Smooth muscle cell of the umbilical artery (primary cell): ENCODE data around the gene FAM135A. TPM values are rescaled to one million over a fixed set of nuclear protein-coding genes. Genes with fewer than 3 reads are reported as not detected.

Experiments
- total RNA-seq: library from RNA; depleted of rRNA; stranded (reverse); fragments of >200 nt; gene quantifications from 2 replicates; pipeline ENCODE4 v1.2.3, GENCODE V29; 2014

FAM135A gene
- total RNA-seq, result 10.7 and 14.2 TPM in 2 replicates

DNA sequence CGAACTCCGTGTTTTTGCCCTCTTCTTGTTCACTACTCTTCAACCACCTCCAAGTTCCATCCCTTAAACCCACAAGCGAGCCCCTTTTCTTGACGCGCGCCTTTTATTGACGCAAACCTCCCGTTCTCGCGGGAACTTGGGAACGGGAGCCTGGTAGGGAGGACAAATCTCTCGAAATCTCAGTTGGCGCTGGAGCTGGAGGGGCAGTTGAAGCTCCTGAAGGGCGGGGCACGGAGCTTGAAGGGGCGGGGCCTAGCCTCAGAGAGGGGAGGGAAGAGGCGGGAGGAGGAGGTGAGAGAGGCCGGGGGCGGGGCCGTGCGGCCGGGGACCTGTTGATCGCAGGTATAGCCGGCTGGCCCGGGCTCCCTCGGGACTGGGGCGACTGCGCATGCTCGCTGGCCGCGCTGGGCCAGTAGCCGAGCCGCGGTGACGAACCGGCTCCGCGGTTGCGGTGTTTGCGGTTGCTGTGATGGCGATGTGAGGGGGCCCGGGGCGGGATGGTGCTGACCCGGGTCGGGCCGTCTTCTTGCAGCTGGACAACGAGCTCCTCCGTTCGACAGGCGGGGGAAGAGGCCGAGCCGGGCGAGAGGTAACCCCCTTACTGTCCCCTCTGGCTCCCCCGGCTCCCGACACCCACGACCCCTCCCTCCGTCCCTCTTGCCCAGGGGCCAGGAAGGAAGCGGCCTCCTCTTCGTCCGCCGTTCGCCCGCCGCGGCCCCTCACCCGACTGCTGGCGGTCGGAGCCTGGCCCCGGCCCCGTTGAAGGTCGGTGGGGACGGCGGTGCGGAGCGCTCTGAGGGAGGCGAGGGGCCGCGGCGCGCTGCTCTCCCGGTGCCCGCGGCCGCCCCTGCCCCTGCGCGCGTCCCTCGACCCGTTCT lies at the start of gene FAM135A:
Gene FAM135A (plus strand): TSS at position 395 of the 878 bp plus-strand sequence. CDS start 14,835 bp downstream, outside the sequence.

DNA sequence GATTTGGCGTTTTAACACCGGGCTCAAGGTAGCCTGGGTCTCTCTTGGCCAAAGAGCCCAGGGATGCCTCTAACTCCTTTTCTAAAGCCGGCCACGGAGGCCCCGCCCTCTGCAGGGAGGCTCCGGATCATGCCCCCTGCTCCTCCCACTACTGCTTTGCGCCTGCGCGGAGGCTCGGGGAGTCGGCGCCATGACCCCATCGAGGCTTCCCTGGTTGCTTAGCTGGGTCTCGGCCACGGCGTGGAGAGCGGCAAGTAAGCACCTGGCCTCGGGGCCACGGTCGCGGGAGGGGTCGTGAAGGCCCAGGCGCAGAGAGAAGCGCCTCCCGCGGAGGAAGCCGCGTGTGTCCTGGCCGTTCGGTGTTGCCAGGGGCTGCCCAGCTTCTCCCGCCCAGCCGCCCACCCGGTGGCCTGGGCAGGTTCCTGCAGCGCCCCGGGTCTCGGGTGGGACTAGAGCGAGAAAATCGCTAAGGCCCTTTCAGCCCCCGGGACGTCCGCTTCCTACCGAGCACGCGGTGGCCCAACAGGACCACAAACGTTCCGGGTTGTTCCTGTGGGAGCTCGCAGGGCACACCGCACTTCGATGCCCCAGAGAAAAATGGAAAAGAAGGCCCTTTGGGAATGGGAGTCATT lies 153.6 kb downstream of the FAM135A start, which contains the start of gene SDHAF4:
Gene SDHAF4 (plus strand): TSS at position 180 of the 632 bp plus-strand sequence. CDS start 11 bp downstream, at position 191.

Other genes with a start within 250 kb of the FAM135A start
- not detected in 2 replicates for gene COL9A1, start 110.4 kb upstream of the FAM135A start, total RNA-seq
- gene SDHAF4, start 153.4 kb downstream of the FAM135A start, total RNA-seq, result 3.9 and 5.2 TPM in 2 replicates